Stimulated activated CD8-positive, alpha-beta memory T cell treated with anti-CD3 and anti-CD28 coated beads, Interleukin-4, amount 100 ng/mL, for 1 hour (primary cell): ENCODE data around the gene BEST2.

Source experiments
- DNase-seq, 2 donors: peaks; one replicate each; pipeline ENCODE4 v3.0.0-alpha.2; 2020; ENCODE audit warnings: low read depth in 2 of 2, low spot score in 1 of 2

Gene BEST2

DNA sequence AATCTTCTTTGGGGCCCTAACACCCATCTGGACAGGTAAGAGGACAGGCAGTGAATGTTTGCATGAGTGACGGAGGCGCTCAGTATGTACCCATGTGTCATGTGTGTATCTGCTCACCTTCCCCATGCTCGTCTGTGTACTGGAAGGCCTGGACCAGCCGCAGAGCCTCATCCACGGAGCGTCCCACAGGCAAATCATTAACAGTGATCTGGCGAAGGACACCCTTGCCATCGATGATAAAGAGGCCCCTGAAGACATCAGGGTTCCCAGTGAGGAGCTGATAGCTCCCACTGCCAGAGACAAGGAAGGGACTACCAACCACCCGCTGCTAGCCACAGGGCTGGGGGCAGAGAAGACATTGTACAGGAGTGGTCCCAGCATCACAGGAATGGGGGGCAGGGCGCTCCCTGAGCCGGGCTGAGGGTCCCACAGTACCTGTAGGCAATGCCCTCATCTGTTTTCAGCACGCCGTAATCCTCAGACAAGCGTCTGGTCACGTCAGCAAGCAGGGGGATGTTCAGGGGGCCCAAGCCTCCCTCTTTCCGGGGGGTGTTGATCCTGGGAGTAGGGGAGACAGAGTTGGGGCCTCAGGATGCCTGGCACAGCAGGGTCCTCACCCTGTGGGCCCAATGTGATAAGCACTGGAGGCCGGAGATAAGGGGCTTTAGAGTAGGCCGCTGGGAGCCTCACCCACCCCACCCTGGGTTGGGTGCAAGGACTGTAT, 48.3 kb downstream of the BEST2 start:
- no peak for DNase-seq

GRCh38 chr19:12800466-12800770, 48.8 kb downstream of the BEST2 start:
- no peak for DNase-seq

DNA sequence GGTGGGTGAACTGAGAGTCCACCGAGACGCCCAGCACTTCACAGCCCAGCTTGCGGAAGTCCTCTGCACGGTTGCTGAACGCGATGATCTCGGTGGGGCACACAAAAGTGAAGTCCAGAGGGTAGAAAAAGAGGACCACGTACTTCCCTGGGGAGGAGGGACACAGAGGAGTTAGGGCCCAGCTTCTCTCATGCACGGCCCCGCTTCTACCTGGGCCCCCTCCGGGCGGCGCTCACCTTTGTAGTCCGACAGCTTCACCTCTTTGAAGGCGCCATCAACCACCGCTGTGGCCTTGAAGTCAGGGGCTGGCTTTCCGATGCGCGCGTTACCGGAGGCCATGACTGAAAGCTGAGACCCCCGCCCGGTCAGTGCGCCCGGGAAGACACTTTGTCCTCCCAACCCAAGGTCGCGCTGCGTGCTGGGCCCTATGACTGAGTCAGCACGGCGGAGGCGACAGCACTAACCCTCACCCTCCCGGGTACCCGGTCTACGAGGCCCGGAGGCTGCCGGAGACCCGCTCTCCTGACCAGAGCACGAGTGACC, 49.4 kb downstream of the BEST2 start:
- DNase-seq, result no peak

- peak in 1 of 2 donors; percentile 52 for DNase-seq
Measured at GRCh38 chr19:12801466-12802266, 50.1 kb downstream of the BEST2 start, which contains the start of the genes PRDX2 and THSD8. Gene PRDX2 (minus strand): TSS chr19:12801800. CDS start chr19:12801261, 539 bp downstream. Gene THSD8 (plus strand): TSS chr19:12802069. CDS start chr19:12802072, 3 bp downstream.

GRCh38 chr19:12802267-12803106, 50.9 kb downstream of the BEST2 start:
- no peak for DNase-seq

DNA sequence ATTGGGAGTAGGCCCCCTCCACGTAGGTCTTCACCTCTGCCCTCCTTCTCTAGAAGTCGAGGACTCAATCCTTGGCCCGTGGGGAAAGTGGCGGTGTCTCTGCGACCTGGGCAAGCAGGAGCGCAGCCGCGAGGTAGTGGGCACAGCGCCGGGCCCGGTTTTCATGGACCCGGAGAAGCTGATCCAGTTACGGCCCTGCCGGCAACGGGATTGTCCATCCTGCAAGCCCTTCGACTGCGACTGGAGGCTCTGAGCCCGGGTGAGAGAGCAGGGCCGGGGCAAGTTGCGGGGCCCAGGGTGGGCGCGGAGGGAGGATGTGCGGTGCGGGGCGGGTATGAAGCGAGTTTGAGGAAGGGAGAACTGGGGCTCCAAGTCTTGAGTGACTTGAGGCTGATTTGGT, 52.5 kb downstream of the BEST2 start:
- DNase-seq, result no peak

DNA sequence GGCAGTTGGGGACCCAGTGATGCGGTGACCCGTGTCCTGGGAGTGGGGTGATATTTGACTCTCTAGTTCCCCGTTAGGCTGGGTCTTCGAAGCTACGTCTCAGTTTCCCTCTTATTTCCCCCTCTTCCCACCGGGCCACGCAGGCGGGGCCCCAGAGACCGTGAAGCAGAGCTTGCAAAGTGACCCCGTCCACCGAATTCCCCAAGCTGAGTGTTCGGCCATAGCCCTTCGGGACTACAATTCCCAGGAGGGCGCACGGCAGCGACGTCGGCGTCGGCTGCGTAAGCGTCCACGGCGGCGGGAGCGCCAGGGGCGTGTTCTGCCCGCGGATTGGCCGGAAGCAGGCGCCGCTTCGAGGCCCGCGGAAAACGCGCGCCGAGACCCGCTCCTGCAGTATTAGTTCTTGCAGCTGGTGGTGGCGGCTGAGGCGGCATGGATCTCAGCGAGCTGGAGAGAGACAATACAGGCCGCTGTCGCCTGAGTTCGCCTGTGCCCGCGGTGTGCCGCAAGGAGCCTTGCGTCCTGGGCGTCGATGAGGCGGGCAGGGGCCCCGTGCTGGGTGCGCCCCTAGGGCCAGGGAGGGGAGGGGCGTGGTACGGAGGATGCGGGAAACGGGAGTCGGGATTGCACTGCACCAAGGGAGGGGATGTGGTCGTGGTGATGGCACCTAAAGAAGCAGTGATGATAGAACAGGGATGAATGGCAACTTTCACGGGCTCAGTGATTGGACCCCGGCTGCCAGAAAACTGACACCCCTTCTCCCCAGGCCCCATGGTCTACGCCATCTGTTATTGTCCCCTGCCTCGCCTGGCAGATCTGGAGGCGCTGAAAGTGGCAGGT, 54.9 kb downstream of the BEST2 start, which contains the start of gene RNASEH2A:
RNASEH2A (plus strand) TSS at position 343 of the 840 bp plus-strand sequence; CDS start at position 433, 90 bp downstream.
- peak; percentile 60 to 71 for DNase-seq
